Progenitor cell of endocrine pancreas (in vitro differentiated cells): ENCODE measurements around the gene PHOX2A. TPM values are rescaled to one million over a fixed set of nuclear protein-coding genes. Genes with fewer than 3 reads are reported as not detected.
"Not testable (repeated sequence)": the region's sequence is repeated elsewhere in the genome, so short reads cannot be mapped to it uniquely, and the experiment has no call there.

Experiments used
- DNase-seq: peaks from one replicate; pipeline ENCODE4 v3.0.0; 2021; ENCODE audit warnings: low spot score; ENCODE audit not compliant: unreplicated experiment
- H3K27ac Mint-ChIP-seq: 2 replicates; pipeline ENCODE4 v1.8.0; 2021; ENCODE audit warnings: mild to moderate bottlenecking, moderate library complexity, mixed read lengths
- H3K27me3 Mint-ChIP-seq: 2 replicates; pipeline ENCODE4 v1.8.0; 2021; ENCODE audit warnings: mixed read lengths
- H3K36me3 Mint-ChIP-seq: 2 replicates; pipeline ENCODE4 v1.8.0; 2022; ENCODE audit warnings: mixed read lengths; ENCODE audit not compliant: insufficient read depth
- H3K4me1 Mint-ChIP-seq: 2 replicates; pipeline ENCODE4 v1.8.0; 2021; ENCODE audit warnings: low read depth, mixed read lengths
- H3K4me3 Mint-ChIP-seq: 2 replicates; pipeline ENCODE4 v1.8.0; 2021; ENCODE audit warnings: low read depth, mild to moderate bottlenecking, moderate library complexity, mixed read lengths
- H3K9me3 Mint-ChIP-seq: 2 replicates; pipeline ENCODE4 v1.8.0; 2021; ENCODE audit warnings: low read depth, mixed read lengths
- total RNA-seq: library from RNA; stranded (reverse); gene quantifications from 2 replicates; pipeline ENCODE4 v1.2.1, GENCODE V29; 2021
- TF ChIP-seq, protein P1 (sequence below): fragments of 200-600 bp; sonication (generic); IDR thresholded peaks from one replicate; pipeline ENCODE4 v1.5.0; 2021; ENCODE audit warnings: antibody characterized with exemption, mild to moderate bottlenecking; ENCODE audit not compliant: unreplicated experiment

PHOX2A gene
- total RNA-seq, 1 donor from 2014 or later, result not detected

GRCh38 chr11:72271980-72272379, 28.0 kb upstream of the PHOX2A start:
- Mint-ChIP-seq H3K36me3 (no peaks in the 10 kb centered on the region), H3K27me3 (peaks cover 18% of the 10 kb centered on the region), H3K4me1 (no peaks in the 10 kb centered on the region), H3K4me3 (no peak overlapping the region), H3K9me3 (peaks cover 6% of the 10 kb centered on the region), H3K27ac (no peak overlapping the region)
- TF ChIP-seq, protein P1, sequence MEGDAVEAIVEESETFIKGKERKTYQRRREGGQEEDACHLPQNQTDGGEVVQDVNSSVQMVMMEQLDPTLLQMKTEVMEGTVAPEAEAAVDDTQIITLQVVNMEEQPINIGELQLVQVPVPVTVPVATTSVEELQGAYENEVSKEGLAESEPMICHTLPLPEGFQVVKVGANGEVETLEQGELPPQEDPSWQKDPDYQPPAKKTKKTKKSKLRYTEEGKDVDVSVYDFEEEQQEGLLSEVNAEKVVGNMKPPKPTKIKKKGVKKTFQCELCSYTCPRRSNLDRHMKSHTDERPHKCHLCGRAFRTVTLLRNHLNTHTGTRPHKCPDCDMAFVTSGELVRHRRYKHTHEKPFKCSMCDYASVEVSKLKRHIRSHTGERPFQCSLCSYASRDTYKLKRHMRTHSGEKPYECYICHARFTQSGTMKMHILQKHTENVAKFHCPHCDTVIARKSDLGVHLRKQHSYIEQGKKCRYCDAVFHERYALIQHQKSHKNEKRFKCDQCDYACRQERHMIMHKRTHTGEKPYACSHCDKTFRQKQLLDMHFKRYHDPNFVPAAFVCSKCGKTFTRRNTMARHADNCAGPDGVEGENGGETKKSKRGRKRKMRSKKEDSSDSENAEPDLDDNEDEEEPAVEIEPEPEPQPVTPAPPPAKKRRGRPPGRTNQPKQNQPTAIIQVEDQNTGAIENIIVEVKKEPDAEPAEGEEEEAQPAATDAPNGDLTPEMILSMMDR, result no peak
- no peak for DNase-seq

DNA sequence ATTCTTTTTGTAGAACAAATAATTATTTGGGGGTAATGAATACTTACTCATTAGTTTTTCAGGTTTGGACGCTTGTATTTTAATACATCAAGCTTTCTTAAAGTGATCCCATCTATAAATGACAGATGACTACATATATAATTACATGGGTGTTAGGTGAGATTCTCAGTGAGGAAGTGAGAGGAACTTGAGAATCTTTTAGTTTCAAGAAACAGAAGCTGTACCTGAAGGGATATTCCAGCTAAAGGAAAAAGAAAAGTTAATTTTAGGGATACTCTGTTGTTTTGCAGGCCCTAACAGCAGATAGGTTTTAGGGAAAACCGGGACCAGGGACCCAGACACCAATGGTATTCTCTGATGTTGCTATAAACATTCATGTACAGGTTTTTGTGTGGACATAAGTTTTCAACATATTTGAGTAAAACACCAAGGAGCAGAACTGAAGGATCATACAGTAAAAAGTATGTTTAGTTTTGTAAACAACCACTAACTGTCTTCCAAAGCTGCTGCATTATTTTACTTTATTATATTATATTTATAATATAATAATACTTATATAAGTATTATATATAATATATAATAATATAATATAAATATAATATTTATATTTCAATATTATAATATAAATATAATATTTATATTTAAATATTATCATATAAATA, 24.1 kb upstream of the PHOX2A start:
- Mint-ChIP-seq H3K4me1 (no peaks in the 10 kb centered on the region), H3K4me3 (no peak overlapping the region), H3K9me3 (no peaks in the 10 kb centered on the region), H3K27ac (no peak overlapping the region), H3K36me3 (no peaks in the 10 kb centered on the region), H3K27me3 (peaks cover 26% of the 10 kb centered on the region)
- TF ChIP-seq, protein P1, result no peak
- DNase-seq, result no peak

- not testable (repeated sequence) for H3K36me3 Mint-ChIP-seq, H3K4me1 Mint-ChIP-seq, H3K9me3 Mint-ChIP-seq, H3K4me3 Mint-ChIP-seq, H3K27ac Mint-ChIP-seq, DNase-seq
- peaks cover 27% of the 10 kb centered on the region for H3K27me3 Mint-ChIP-seq
Observed at GRCh38 chr11:72266960-72267359, 23.0 kb upstream of the PHOX2A start.

GRCh38 chr11:72265951-72266350, 22.0 kb upstream of the PHOX2A start:
- Mint-ChIP-seq H3K4me1 (no peaks in the 10 kb centered on the region), H3K27me3 (peaks cover 24% of the 10 kb centered on the region), H3K36me3 (no peaks in the 10 kb centered on the region), H3K9me3 (no peaks in the 10 kb centered on the region), H3K27ac (no peak overlapping the region), H3K4me3 (no peak overlapping the region)
- TF ChIP-seq, protein P1, result no peak
- no peak for DNase-seq

DNA sequence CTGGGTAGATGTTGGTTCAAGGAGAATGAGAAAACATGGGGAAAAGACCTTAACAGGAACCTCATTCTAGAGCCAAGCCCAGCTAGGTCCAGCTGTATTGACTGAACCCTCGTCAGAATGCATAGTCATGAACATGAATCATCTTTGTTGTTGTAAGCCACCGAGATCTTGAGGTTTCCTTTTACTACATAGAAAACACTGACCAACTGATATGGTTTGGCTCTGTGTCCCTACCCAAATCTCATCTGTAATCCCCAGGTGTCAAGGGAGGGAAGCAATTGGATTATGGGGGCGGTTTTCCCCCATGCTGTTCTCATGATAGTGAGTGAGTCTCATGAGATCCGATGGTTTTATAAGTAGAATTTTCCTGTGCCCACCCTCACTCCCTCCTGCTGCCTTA, 19.4 kb upstream of the PHOX2A start:
- peaks cover 14% of the 10 kb centered on the region for H3K27me3 Mint-ChIP-seq
- no peaks in the 10 kb centered on the region for H3K9me3 Mint-ChIP-seq
- no peak for DNase-seq
- no peaks in the 10 kb centered on the region for H3K4me1 Mint-ChIP-seq
- H3K36me3 Mint-ChIP-seq, result no peaks in the 10 kb centered on the region
- no peak overlapping the region for H3K4me3 Mint-ChIP-seq
- H3K27ac Mint-ChIP-seq, result no peak overlapping the region
- TF ChIP-seq, protein P1, result no peak

- no peak overlapping the region for H3K4me3 Mint-ChIP-seq
- no peak for DNase-seq
- H3K36me3 Mint-ChIP-seq, result no peaks in the 10 kb centered on the region
- H3K9me3 Mint-ChIP-seq, result no peaks in the 10 kb centered on the region
- TF ChIP-seq, protein P1, result no peak
- H3K27me3 Mint-ChIP-seq, result peaks cover 16% of the 10 kb centered on the region
- no peaks in the 10 kb centered on the region for H3K4me1 Mint-ChIP-seq
- H3K27ac Mint-ChIP-seq, result no peak overlapping the region
Observed at GRCh38 chr11:72260574-72260973, 16.6 kb upstream of the PHOX2A start.
